Mammary epithelial cell (primary cell): Measurements from ENCODE around the gene CCDC138.

Experiments
- CTCF ChIP-seq, 2 donors: IDR thresholded peaks in 1 of 2; conservative IDR thresholded peaks in 1 of 2; 2 replicates each; pipeline ENCODE4 v1.5.1; 2011 to 2012; ENCODE audit warnings: inconsistent platforms in 2 of 2, low read length in 2 of 2, mild to moderate bottlenecking in 2 of 2, control low read depth in 1 of 2, low read depth in 1 of 2; ENCODE audit not compliant: insufficient read depth in 1 of 2; ENCODE audit errors: extremely low read depth in 1 of 2
- EZH2 ChIP-seq: IDR thresholded peaks from 2 replicates; pipeline ENCODE4 v1.6.1; 2012; ENCODE audit warnings: low read length, inconsistent platforms, borderline replicate concordance

- TF ChIP-seq CTCF (conservative IDR thresholded peaks at IDR 0.05 in 1 of 2, IDR thresholded peaks at IDR 0.05 in 1 of 2; ENCODE audit: extremely low read depth in 1 of 2, insufficient read depth in 1 of 2, low read depth in 1 of 2, low read length in 2 of 2): no peak
- TF ChIP-seq EZH2: no peak
Measured at GRCh38 chr2:108786354-108787215, at the start of gene CCDC138.
